NCI-H2107 treated with DMSO at 0.1 percent for 48 hours (cell line): ENCODE results near the gene VSIR.

Experiments
- DNase-seq: peaks from one replicate; lab custom pipeline; 2025; ENCODE audit not compliant: unreplicated experiment; lab: John Stamatoyannopoulos, UW

VSIR gene

GRCh38 chr10:71698737-71699136, 74.6 kb downstream of the VSIR start:
- DNase-seq: no peak

DNA sequence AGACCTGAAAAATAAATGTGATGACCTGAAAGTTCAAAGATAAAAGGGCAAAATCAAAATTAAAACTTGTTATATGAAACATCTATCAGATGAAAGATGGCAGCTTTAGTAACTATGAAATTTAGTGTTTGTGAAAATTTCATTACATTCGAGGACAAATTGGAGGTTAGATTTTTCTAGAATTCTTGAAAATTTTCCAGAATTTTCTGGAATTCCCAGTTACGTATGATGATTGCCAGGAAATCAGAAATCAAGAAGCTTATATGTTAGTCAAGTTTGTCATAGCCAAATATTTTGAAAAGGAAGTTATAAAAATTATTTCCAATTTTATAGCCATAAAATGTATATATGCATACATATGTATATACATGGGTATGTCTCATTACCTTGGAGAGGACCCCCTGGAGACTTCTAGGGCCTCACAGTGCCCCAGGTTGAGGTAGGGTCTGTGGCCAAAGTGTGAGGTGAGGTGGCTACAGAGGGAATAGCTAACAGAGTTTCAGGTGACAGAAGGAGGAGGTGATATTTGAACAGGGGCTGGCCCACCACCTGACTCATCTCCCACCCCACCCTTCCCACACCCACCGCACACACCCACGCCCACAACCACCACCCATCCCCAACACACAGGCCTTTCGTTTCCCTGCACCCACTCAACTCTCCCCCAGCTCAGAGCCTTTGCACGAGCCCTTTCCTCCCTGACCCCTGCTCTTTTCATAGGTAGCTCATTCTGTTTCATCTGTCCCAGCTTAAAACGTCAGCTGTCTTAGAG, 75.2 kb downstream of the VSIR start:
- DNase-seq: no peak
